PFSK-1 (cell line): Measurements from ENCODE around the gene PRR7.

ENCODE experiments used
- FOXP2 ChIP-seq: optimal IDR thresholded peaks from 2 replicates; pipeline ENCODE3; 2011; ENCODE audit warnings: borderline replicate concordance, control low read depth, inconsistent platforms; ENCODE audit not compliant: insufficient read depth; ENCODE audit errors: extremely low read length, extremely low read depth
- POLR2AphosphoS5 ChIP-seq: IDR thresholded peaks from 2 replicates; pipeline ENCODE4 v1.6.1; 2012; ENCODE audit warnings: low read depth, mild to moderate bottlenecking, control low read depth, low read length, moderate library complexity
- REST ChIP-seq, 2 experiments: IDR thresholded peaks; 2 replicates each; pipeline versions ENCODE4 v1.6.1 to v1.8.0; 2011 to 2012; ENCODE audit warnings: low read depth in 2 of 2, low read length in 2 of 2, control low read depth in 1 of 2, inconsistent platforms in 1 of 2, mild to moderate bottlenecking in 1 of 2, moderate library complexity in 1 of 2; ENCODE audit not compliant: insufficient read depth in 1 of 2
- SIN3A ChIP-seq: IDR thresholded peaks from 2 replicates; pipeline ENCODE4 v1.6.1; 2012; ENCODE audit warnings: mild to moderate bottlenecking, low read length, moderate library complexity, borderline replicate concordance; ENCODE audit not compliant: insufficient read depth
- TAF1 ChIP-seq: IDR thresholded peaks from 2 replicates; pipeline ENCODE4 v1.6.1; 2012; ENCODE audit warnings: low read length, control low read depth, borderline replicate concordance; ENCODE audit not compliant: insufficient read depth

Gene PRR7

GRCh38 chr5:177469750-177470525 is 23.3 kb downstream of the PRR7 start:
- TF ChIP-seq REST (IDR thresholded peaks at IDR 0.05; ENCODE audit: insufficient read depth in 1 of 2, low read depth in 2 of 2, low read length in 2 of 2) (no peak), TAF1 (no peak), POLR2AphosphoS5 (no peak), FOXP2 (no peak), SIN3A (no peak)

DNA sequence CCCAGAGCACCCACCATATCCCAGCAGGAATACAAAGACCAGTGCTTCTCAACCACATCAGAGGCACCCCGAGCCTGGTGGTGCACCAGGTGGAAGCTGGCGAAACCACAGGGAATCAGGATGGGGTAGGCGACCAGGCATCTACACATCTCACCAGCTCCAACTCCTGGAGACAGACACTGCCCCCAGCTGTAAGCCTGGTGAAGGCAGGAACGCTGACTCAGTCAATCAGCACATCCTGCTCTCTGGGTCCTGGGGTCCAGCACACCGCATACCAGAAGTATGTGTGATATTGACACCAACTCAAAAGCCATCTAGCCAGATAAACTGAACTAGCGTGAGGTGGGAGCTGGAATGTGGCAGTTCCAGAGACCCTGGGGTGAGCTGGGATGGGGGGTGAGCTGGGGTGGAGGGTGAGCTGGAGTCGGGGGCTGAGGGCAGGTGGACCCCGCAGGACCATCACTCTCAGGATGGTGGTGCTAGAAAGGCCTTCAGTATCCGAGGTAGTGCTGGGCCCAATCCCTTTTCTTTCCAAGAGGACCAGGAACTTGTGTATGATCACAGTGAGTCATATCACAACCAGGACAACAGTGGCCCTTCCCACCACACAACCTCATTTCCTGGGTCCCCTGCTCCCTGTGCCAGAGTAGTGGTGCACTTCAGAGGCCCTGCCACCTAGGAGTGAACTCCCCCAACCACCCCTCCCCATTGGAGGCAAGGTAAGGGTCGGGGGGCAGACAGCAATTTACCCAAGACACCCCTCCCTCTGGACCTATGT is 24.3 kb downstream of the PRR7 start:
- TF ChIP-seq TAF1 (no peak), REST (IDR thresholded peaks at IDR 0.05; ENCODE audit: insufficient read depth in 1 of 2, low read depth in 2 of 2, low read length in 2 of 2) (no peak), SIN3A (no peak), FOXP2 (no peak), POLR2AphosphoS5 (no peak)

GRCh38 chr5:177471610-177472356 is 25.2 kb downstream of the PRR7 start:
- TF ChIP-seq POLR2AphosphoS5: no peak
- TF ChIP-seq TAF1: no peak
- no peak for TF ChIP-seq FOXP2
- TF ChIP-seq SIN3A: no peak
- TF ChIP-seq REST (IDR thresholded peaks at IDR 0.05; ENCODE audit: insufficient read depth in 1 of 2, low read depth in 2 of 2, low read length in 2 of 2): no peak

DNA sequence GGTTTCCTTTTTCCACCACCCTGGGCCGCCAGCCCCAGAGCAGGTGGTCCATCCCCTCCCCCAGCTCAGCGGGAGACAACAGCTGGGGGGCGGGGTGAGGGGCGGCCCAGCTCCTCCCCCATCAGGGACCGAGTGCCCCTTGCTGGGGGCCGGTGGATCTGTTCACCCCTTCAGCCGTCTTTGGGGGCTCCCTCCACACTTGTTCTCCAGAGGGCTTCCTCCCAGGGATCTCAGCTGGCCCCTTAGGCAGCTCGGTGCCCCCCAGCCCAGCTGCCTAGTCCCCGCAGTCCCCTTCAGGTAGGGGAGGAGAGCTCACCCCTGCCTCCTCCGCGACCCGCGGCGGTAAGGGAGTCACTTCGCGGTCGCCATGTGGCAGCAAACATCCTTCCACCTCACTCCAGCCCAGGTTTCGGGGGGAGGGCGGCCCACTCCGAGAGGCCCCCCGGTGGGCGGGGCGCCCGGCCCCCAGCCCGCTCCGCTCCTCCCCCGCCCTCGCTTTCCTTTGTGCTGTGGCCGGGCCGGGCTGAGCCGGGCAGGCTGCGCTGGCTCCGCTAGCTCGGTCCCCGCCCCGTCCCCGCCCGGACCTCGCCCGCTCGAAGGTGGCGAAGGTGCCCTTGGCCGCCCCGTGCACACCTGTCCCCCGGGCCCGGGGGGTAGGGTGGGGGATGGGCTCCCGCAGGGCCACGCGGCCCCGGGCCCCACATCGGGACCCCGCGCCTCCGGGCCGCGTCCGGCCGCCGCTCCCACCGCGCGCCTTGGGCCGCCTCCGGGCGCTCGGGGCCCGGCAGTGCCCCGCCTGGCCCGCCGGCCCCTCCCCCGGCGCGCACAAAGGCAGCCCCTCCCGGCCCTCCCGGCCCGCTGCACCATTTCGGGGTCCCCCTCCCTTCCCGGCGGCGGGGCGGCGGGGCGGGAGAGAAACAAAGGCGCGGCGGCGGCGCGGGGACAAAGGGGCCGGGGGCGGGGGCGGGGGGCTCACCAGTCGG is 26.1 kb downstream of the PRR7 start:
- TF ChIP-seq FOXP2 (no peak), TAF1 (no peak), REST (IDR thresholded peaks at IDR 0.05; ENCODE audit: insufficient read depth in 1 of 2, low read depth in 2 of 2, low read length in 2 of 2) (no peak), POLR2AphosphoS5 (no peak; the same call in 1 of the 2 replicates), SIN3A (no peak)
